Globus pallidus (tissue), 1 donor: ENCODE results near the gene GCH1.
"Not testable (repeated sequence)": the region's sequence is repeated elsewhere in the genome, so short reads cannot be mapped to it uniquely, and the experiment has no call there.

Experiments
- DNase-seq: peaks from one replicate; pipeline ENCODE4 v3.0.0-alpha.2; 2015; ENCODE audit warnings: low spot score

Gene GCH1

GRCh38 chr14:54908190-54908589 is 5.6 kb upstream of the GCH1 start:
- no peak for DNase-seq

- DNase-seq: no peak
Measured at GRCh38 chr14:54906075-54906474, 3.4 kb upstream of the GCH1 start.

- no peak for DNase-seq
Measured at GRCh38 chr14:54902143-54902520, 494 bp downstream of the GCH1 start.

GRCh38 chr14:54901380-54902142 is 1.1 kb downstream of the GCH1 start:
- DNase-seq: no peak

GRCh38 chr14:54899573-54899972 is 3.1 kb downstream of the GCH1 start:
- no peak for DNase-seq

- not testable (repeated sequence) for DNase-seq
Measured at GRCh38 chr14:54897809-54898555, 4.6 kb downstream of the GCH1 start.

GRCh38 chr14:54895683-54896082 is 6.9 kb downstream of the GCH1 start:
- no peak for DNase-seq

- no peak for DNase-seq
Measured at GRCh38 chr14:54894995-54895394, 7.6 kb downstream of the GCH1 start.

- no peak for DNase-seq
Measured at GRCh38 chr14:54893151-54893760, 9.4 kb downstream of the GCH1 start.

GRCh38 chr14:54891471-54892245 is 11.0 kb downstream of the GCH1 start:
- no peak for DNase-seq

GRCh38 chr14:54890788-54891187 is 11.8 kb downstream of the GCH1 start:
- DNase-seq: no peak

- no peak for DNase-seq
Measured at GRCh38 chr14:54889919-54890318, 12.7 kb downstream of the GCH1 start.

- no peak for DNase-seq
Measured at GRCh38 chr14:54882521-54882920, 20.1 kb downstream of the GCH1 start.

- DNase-seq: peak; percentile 30
Measured at GRCh38 chr14:54881761-54882401, 20.7 kb downstream of the GCH1 start.

- DNase-seq: no peak
Measured at GRCh38 chr14:54881235-54881760, 21.3 kb downstream of the GCH1 start.

GRCh38 chr14:54877703-54878021 is 25.0 kb downstream of the GCH1 start:
- no peak for DNase-seq

GRCh38 chr14:54877015-54877702 is 25.5 kb downstream of the GCH1 start:
- DNase-seq: no peak

GRCh38 chr14:54875648-54876047 is 27.0 kb downstream of the GCH1 start:
- DNase-seq: not testable (repeated sequence)

- not testable (repeated sequence) for DNase-seq
Measured at GRCh38 chr14:54870154-54871090, 32.2 kb downstream of the GCH1 start.

- DNase-seq: no peak
Measured at GRCh38 chr14:54867011-54867410, 35.6 kb downstream of the GCH1 start.
